MM.1S (cell line): ENCODE measurements around the gene AGBL4.

Experiments used
- CTCF ChIP-seq: fragments of 300-600 bp; sonication (generic); IDR thresholded peaks from 2 replicates; pipeline ENCODE4 v1.5.1; 2016; ENCODE audit warnings: antibody characterized with exemption, low read length, mixed read lengths
- EZH2 ChIP-seq: fragments of 300-600 bp; sonication (generic); optimal IDR thresholded peaks from 2 replicates; pipeline ENCODE3; 2017; ENCODE audit warnings: low read depth, mild to moderate bottlenecking, antibody characterized with exemption, low read length, mixed read lengths

DNA sequence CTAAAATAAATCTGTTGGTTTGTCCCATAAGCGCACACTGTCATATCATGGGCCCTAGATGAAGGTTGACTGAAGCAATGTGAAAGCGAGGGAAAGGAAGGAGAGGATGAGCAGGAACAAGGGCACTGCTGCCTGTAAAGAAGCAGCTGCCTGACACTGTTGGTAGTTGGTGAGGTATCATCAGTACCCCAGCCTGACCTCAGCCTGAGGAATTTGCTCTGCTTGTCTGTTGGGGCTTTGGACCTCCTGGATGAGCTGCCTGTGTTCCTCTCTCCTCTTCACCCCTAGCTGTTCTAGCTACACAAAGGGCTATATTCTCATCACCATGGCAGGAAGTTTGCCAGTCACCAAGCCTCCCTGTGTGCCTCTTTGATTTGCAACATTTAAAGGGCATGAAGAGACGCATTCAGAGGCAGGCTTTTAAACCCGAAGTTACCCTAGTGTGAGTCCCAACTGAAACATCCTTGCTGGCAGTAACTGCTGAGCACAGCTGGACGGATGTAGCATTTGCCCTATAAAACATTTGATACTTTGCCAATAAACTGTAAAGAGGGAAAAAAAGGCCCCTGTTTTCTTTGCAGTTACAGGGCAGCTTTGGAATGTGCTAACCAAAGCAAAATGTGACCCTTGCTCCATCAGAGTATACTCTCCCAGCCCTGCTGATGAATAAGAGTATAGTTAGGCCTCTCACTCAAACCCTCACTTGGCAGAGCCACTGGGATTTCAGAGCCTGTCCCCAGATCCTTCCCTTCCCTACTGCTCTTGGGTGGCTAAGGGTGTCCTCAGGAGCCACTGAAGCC lies 1529.6 kb downstream of the AGBL4 start:
- TF ChIP-seq CTCF = no peak
- TF ChIP-seq EZH2 = no peak
